Mesendoderm (in vitro differentiated cells): ENCODE data around the gene MDFIC.
A peak's percentile ranks its signal among the peaks of the same experiment; 100 is the strongest.

Source experiments
- DNase-seq: peaks from one replicate; pipeline ENCODE4 v3.0.0; 2013
- H2AK5ac ChIP-seq: 2 replicates; pipeline ENCODE4 v1.6.1; 2013; ENCODE audit warnings: low read length, inconsistent platforms
- H2BK120ac ChIP-seq: 2 replicates; pipeline ENCODE4 v1.6.1; 2013; ENCODE audit warnings: low read depth, mild to moderate bottlenecking, low read length, moderate library complexity, mixed read lengths
- H2BK15ac ChIP-seq: replicated peaks from 2 replicates; pipeline ENCODE4 v1.6.1; 2013; ENCODE audit warnings: low read depth, mild to moderate bottlenecking, moderate library complexity
- H2BK5ac ChIP-seq: 2 replicates; pipeline ENCODE4 v1.6.1; 2013; ENCODE audit warnings: low read length, inconsistent platforms
- H3K18ac ChIP-seq: 2 replicates; pipeline ENCODE4 v1.6.1; 2013; ENCODE audit warnings: mild to moderate bottlenecking, low read length, mixed read lengths
- H3K23ac ChIP-seq: one replicate; pipeline ENCODE4 v1.6.1; 2013; ENCODE audit warnings: low read length
- H3K27ac ChIP-seq: 2 replicates; pipeline ENCODE4 v1.5.1; 2013; ENCODE audit warnings: low read depth, mild to moderate bottlenecking, inconsistent platforms, low read length, moderate library complexity
- H3K27me3 ChIP-seq: 2 replicates; pipeline ENCODE4 v1.6.1; 2013; ENCODE audit warnings: low read length, control low read depth, mild to moderate bottlenecking, inconsistent platforms; ENCODE audit not compliant: insufficient read depth, poor library complexity
- H3K36me3 ChIP-seq: 2 replicates; pipeline ENCODE4 v1.6.1; 2013; ENCODE audit warnings: low read length, inconsistent platforms; ENCODE audit not compliant: control insufficient read depth, insufficient read depth
- H3K4ac ChIP-seq: one replicate; pipeline ENCODE4 v1.6.1; 2013; ENCODE audit warnings: low read depth, mild to moderate bottlenecking, low read length, moderate library complexity
- H3K4me1 ChIP-seq: 2 replicates; pipeline ENCODE4 v1.6.1; 2013; ENCODE audit warnings: low read depth, low read length, inconsistent platforms; ENCODE audit not compliant: control insufficient read depth
- H3K4me2 ChIP-seq: 2 replicates; pipeline ENCODE4 v1.6.1; 2013; ENCODE audit warnings: low read length
- H3K4me3 ChIP-seq: 2 replicates; pipeline ENCODE4 v1.5.1; 2013; ENCODE audit warnings: mild to moderate bottlenecking, low read length
- H3K56ac ChIP-seq: one replicate; pipeline ENCODE4 v1.6.1; 2013; ENCODE audit warnings: low read length
- H3K79me1 ChIP-seq: 2 replicates; pipeline ENCODE4 v1.6.1; 2013; ENCODE audit warnings: low read length, inconsistent platforms
- H3K79me2 ChIP-seq: 2 replicates; pipeline ENCODE4 v1.6.1; 2013; ENCODE audit warnings: mild to moderate bottlenecking, low read length; ENCODE audit not compliant: control insufficient read depth, insufficient read depth
- H3K9ac ChIP-seq: 2 replicates; pipeline ENCODE4 v1.6.1; 2013; ENCODE audit warnings: low read length, inconsistent platforms
- H4K5ac ChIP-seq: one replicate; pipeline ENCODE4 v1.6.1; 2013; ENCODE audit warnings: low read length
- H4K8ac ChIP-seq: one replicate; pipeline ENCODE4 v1.6.1; 2013; ENCODE audit warnings: low read depth, mild to moderate bottlenecking, control low read depth, low read length, moderate library complexity
- WGBS: extraction: QIAGEN DNeasy Blood & Tissue Kit; methylation state at CpG from one replicate; pipeline ENCODE4 v1.1.7; 2013; ENCODE audit warnings: low lambda C conversion rate, missing lambda C conversion rate; ENCODE audit not compliant: insufficient coverage; ENCODE audit errors: extremely low coverage; 5-methylcytosine and 5-hydroxymethylcytosine counted together

Gene MDFIC

DNA sequence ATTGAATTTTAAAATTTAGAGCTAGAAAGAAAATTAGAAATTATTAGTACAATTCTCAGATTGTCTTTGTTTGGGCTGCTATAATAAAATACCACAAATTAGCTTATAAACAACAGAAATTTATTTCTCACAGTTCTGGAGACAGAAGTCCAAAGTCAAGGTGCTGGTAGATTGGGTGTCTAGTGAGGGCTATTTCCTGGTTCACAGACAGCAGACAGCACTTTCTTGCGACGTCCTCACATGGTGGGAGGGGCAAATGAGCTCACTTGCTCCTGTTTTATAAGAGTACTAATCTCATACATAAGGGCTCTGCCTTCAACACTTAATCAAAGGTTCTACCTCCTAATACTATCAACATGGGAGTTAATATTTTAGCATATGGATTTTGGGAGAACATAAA is 134.1 kb downstream of the MDFIC start:
- no peaks in the 10 kb centered on the region for H3K36me3 ChIP-seq
- no peak overlapping the region for H3K27ac ChIP-seq
- no peak overlapping the region for H2AK5ac ChIP-seq
- no peaks in the 10 kb centered on the region for H3K79me2 ChIP-seq
- H3K23ac ChIP-seq: no peak overlapping the region
- peak overlapping the region; percentile 57 for H2BK15ac ChIP-seq
- no peaks in the 10 kb centered on the region for H3K27me3 ChIP-seq
- no peak overlapping the region for H4K5ac ChIP-seq
- no peak overlapping the region for H4K8ac ChIP-seq
- H3K18ac ChIP-seq: no peak overlapping the region
- no peak overlapping the region for H2BK5ac ChIP-seq
- no peak overlapping the region for H3K4me3 ChIP-seq
- DNase-seq: peak; percentile 13
- no peaks in the 10 kb centered on the region for H3K79me1 ChIP-seq
- WGBS: no CpG with 5 or more reads among the region's 2 CpGs
- no peak overlapping the region for H3K4me2 ChIP-seq
- H3K4ac ChIP-seq: no peak overlapping the region
- no peak overlapping the region for H2BK120ac ChIP-seq
- H3K4me1 ChIP-seq: no peaks in the 10 kb centered on the region
- H3K56ac ChIP-seq: no peak overlapping the region
- H3K9ac ChIP-seq: no peak overlapping the region

GRCh38 chr7:115058726-115059125 is 136.8 kb downstream of the MDFIC start:
- Histone ChIP-seq H2BK15ac (no peak overlapping the region), H3K23ac (no peak overlapping the region), H2AK5ac (no peak overlapping the region), H4K8ac (no peak overlapping the region), H3K27me3 (no peaks in the 10 kb centered on the region), H3K4me1 (no peaks in the 10 kb centered on the region), H3K36me3 (no peaks in the 10 kb centered on the region), H3K79me1 (no peaks in the 10 kb centered on the region), H3K27ac (no peak overlapping the region), H3K4me2 (no peak overlapping the region), H2BK5ac (no peak overlapping the region), H3K18ac (no peak overlapping the region), H4K5ac (no peak overlapping the region), H3K4me3 (no peak overlapping the region), H3K56ac (no peak overlapping the region), H3K9ac (no peak overlapping the region), H3K4ac (no peak overlapping the region), H2BK120ac (no peak overlapping the region), H3K79me2 (no peaks in the 10 kb centered on the region)
- no CpG with 5 or more reads among the region's 3 CpGs for WGBS
- DNase-seq: no peak

- Histone ChIP-seq H3K56ac (no peak overlapping the region), H2BK120ac (no peak overlapping the region), H3K36me3 (no peaks in the 10 kb centered on the region), H2AK5ac (no peak overlapping the region), H3K27me3 (no peaks in the 10 kb centered on the region), H4K8ac (no peak overlapping the region), H3K4me2 (no peak overlapping the region), H3K4me3 (no peak overlapping the region), H4K5ac (no peak overlapping the region), H3K9ac (no peak overlapping the region), H3K79me1 (no peaks in the 10 kb centered on the region), H3K4me1 (no peaks in the 10 kb centered on the region), H3K27ac (no peak overlapping the region), H3K18ac (no peak overlapping the region), H3K4ac (no peak overlapping the region), H2BK15ac (no peak overlapping the region), H3K79me2 (no peaks in the 10 kb centered on the region), H3K23ac (no peak overlapping the region), H2BK5ac (no peak overlapping the region)
- no peak for DNase-seq
Measured at GRCh38 chr7:115059321-115059720, 137.4 kb downstream of the MDFIC start.

- no peaks in the 10 kb centered on the region for H3K79me2 ChIP-seq
- H2BK120ac ChIP-seq: no peak overlapping the region
- H3K4me2 ChIP-seq: no peak overlapping the region
- H2AK5ac ChIP-seq: no peak overlapping the region
- H3K4me1 ChIP-seq: no peaks in the 10 kb centered on the region
- no peak overlapping the region for H3K23ac ChIP-seq
- H2BK5ac ChIP-seq: no peak overlapping the region
- no peak overlapping the region for H3K4ac ChIP-seq
- no peak overlapping the region for H4K8ac ChIP-seq
- no peak overlapping the region for H3K56ac ChIP-seq
- H3K27me3 ChIP-seq: no peaks in the 10 kb centered on the region
- no peak for DNase-seq
- no peak overlapping the region for H2BK15ac ChIP-seq
- H3K79me1 ChIP-seq: no peaks in the 10 kb centered on the region
- no peak overlapping the region for H3K4me3 ChIP-seq
- H3K18ac ChIP-seq: no peak overlapping the region
- H3K27ac ChIP-seq: no peak overlapping the region
- WGBS: no CpG with 5 or more reads among the region's 5 CpGs
- no peak overlapping the region for H3K9ac ChIP-seq
- no peak overlapping the region for H4K5ac ChIP-seq
- no peaks in the 10 kb centered on the region for H3K36me3 ChIP-seq
Measured at GRCh38 chr7:115060095-115060870, 138.4 kb downstream of the MDFIC start.

DNA sequence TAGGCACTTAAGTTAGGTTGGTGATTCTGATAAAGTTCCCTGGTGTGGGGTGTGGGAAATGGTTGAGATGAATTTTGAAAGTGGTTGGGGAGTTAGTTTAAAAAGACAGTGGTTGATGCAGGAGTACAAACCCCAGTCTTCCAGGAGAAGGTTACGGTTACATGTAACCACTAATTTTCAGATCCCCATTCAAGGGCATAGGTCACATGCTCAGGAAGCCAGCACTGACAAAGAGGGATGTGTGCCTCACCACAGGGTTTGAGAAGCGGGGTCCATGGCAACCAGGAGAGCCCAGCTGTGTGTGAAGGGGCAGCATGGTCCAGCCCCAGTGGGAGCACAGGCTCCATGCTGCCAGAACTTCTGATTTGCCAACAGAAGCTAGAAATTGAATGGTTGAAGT is 144.2 kb downstream of the MDFIC start:
- no peak overlapping the region for H4K8ac ChIP-seq
- H2BK15ac ChIP-seq: no peak overlapping the region
- H3K9ac ChIP-seq: no peak overlapping the region
- H3K4me2 ChIP-seq: no peak overlapping the region
- no peaks in the 10 kb centered on the region for H3K79me2 ChIP-seq
- H3K36me3 ChIP-seq: no peaks in the 10 kb centered on the region
- H4K5ac ChIP-seq: no peak overlapping the region
- no peaks in the 10 kb centered on the region for H3K27me3 ChIP-seq
- H2AK5ac ChIP-seq: no peak overlapping the region
- H2BK120ac ChIP-seq: no peak overlapping the region
- no CpG with 5 or more reads among the region's 2 CpGs for WGBS
- H3K4me3 ChIP-seq: no peak overlapping the region
- no peaks in the 10 kb centered on the region for H3K4me1 ChIP-seq
- no peak overlapping the region for H3K27ac ChIP-seq
- H3K56ac ChIP-seq: no peak overlapping the region
- DNase-seq: no peak
- no peak overlapping the region for H3K4ac ChIP-seq
- H3K18ac ChIP-seq: no peak overlapping the region
- H3K79me1 ChIP-seq: no peaks in the 10 kb centered on the region
- H2BK5ac ChIP-seq: no peak overlapping the region
- H3K23ac ChIP-seq: no peak overlapping the region

DNA sequence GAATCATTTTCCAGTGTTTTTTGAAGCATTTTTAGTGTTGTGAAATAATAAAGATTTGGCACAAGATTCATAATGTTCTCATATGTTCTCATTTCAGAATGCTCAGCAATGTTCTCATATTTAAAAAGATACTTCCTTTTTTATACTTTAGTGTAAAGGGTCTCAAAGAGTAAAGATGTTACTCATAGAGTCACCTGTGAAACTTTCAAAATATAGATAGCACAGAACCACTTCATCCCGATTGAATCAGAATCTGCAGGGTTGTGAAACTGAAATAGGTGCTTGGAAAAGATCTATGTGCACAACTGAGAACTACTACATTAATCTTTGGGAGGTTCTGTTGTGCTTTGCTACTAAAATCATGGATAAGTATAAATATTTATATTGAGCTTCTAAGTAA is 144.7 kb downstream of the MDFIC start:
- no peak overlapping the region for H3K18ac ChIP-seq
- no peak overlapping the region for H3K4ac ChIP-seq
- H2BK5ac ChIP-seq: no peak overlapping the region
- no peak overlapping the region for H3K56ac ChIP-seq
- no peaks in the 10 kb centered on the region for H3K4me1 ChIP-seq
- H3K27me3 ChIP-seq: no peaks in the 10 kb centered on the region
- H3K36me3 ChIP-seq: no peaks in the 10 kb centered on the region
- no peak overlapping the region for H3K4me2 ChIP-seq
- no CpG with 5 or more reads among the region's 1 CpG for WGBS
- no peak overlapping the region for H4K5ac ChIP-seq
- H3K27ac ChIP-seq: no peak overlapping the region
- H3K9ac ChIP-seq: no peak overlapping the region
- no peaks in the 10 kb centered on the region for H3K79me2 ChIP-seq
- no peak overlapping the region for H4K8ac ChIP-seq
- no peak overlapping the region for H3K23ac ChIP-seq
- no peak overlapping the region for H2AK5ac ChIP-seq
- no peak overlapping the region for H2BK120ac ChIP-seq
- H2BK15ac ChIP-seq: no peak overlapping the region
- H3K4me3 ChIP-seq: no peak overlapping the region
- no peaks in the 10 kb centered on the region for H3K79me1 ChIP-seq
- DNase-seq: no peak
